ENCODE results near the gene SMIM28.

SMIM28 gene

GRCh38 chr6:138402838-138403187 is 25.1 kb downstream of the SMIM28 start (continued):
- no peak for TF ChIP-seq BCL11B (tag by site-specific recombination; IDR thresholded peaks at IDR 0.05; ENCODE audit: low read depth)
- peak; percentile 88; the same call in 1 of the 2 replicates for TF ChIP-seq ZNF354C (tag by site-specific recombination; IDR thresholded peaks at IDR 0.05; ENCODE audit: borderline replicate concordance, low read depth)
- TF ChIP-seq ZNF76 (tag by site-specific recombination; IDR thresholded peaks at IDR 0.05; ENCODE audit: borderline replicate concordance, low read depth) = no peak
- TF ChIP-seq SP2 (tag by site-specific recombination; IDR thresholded peaks at IDR 0.05) = no peak
- TF ChIP-seq ZNF404 (tag by site-specific recombination; IDR thresholded peaks at IDR 0.05) = peak; percentile 93
- TF ChIP-seq ZSCAN23 (tag by site-specific recombination; IDR thresholded peaks at IDR 0.05) = no peak
- TF ChIP-seq KLF9 (tag by site-specific recombination; IDR thresholded peaks at IDR 0.05; ENCODE audit: low read depth) = no peak
- TF ChIP-seq ZNF416 (tag by site-specific recombination; IDR thresholded peaks at IDR 0.05) = no peak
- TF ChIP-seq GLIS1 (tag by site-specific recombination; IDR thresholded peaks at IDR 0.05) = no peak
- peak; percentile 79; the same call in 1 of the 2 replicates for TF ChIP-seq ZNF266 (tag by site-specific recombination; IDR thresholded peaks at IDR 0.05; ENCODE audit: low read depth)
- no peak for TF ChIP-seq ZNF114 (tag by site-specific recombination; IDR thresholded peaks at IDR 0.05)
- TF ChIP-seq ZNF302 (tag by site-specific recombination; IDR thresholded peaks at IDR 0.05; ENCODE audit: low read depth) = 0 out of 2 replicates have a peak, but pooled peaks have one; percentile 30
- no peak for TF ChIP-seq ZNF830 (tag by site-specific recombination; IDR thresholded peaks at IDR 0.05; ENCODE audit: low read depth)
- TF ChIP-seq PBX3 (CRISPR knock-in tag; IDR thresholded peaks at IDR 0.05) = no peak
- no peak for TF ChIP-seq EGR2 (tag by site-specific recombination; IDR thresholded peaks at IDR 0.05; ENCODE audit: low read depth)
- peak; percentile 65; the same call in 1 of the 2 replicates for TF ChIP-seq PRDM4 (tag by site-specific recombination; IDR thresholded peaks at IDR 0.05)
- peak; percentile 57; the same call in 1 of the 2 replicates for TF ChIP-seq ZNF639 (tag by site-specific recombination; IDR thresholded peaks at IDR 0.05)
- no peak for TF ChIP-seq ZNF621 (tag by site-specific recombination; IDR thresholded peaks at IDR 0.05)
- TF ChIP-seq ZNF558 (tag by site-specific recombination; IDR thresholded peaks at IDR 0.05) = peak; percentile 80
- TF ChIP-seq ZNF571 (tag by site-specific recombination; IDR thresholded peaks at IDR 0.05) = no peak
- peak; percentile 86; the same call in 1 of the 2 replicates for TF ChIP-seq ZNF19 (tag by site-specific recombination; IDR thresholded peaks at IDR 0.05; ENCODE audit: low read depth)
- no peak for TF ChIP-seq ZNF48 (tag by site-specific recombination; IDR thresholded peaks at IDR 0.05)
- TF ChIP-seq ZSCAN5A (tag by site-specific recombination; IDR thresholded peaks at IDR 0.05) = no peak
- no peak for TF ChIP-seq ZNF132 (tag by site-specific recombination; IDR thresholded peaks at IDR 0.05; ENCODE audit: borderline replicate concordance)
- no peak for TF ChIP-seq ZNF561 (tag by site-specific recombination; IDR thresholded peaks at IDR 0.05; ENCODE audit: borderline replicate concordance)
- TF ChIP-seq ZNF423 (tag by site-specific recombination; IDR thresholded peaks at IDR 0.05) = no peak
- TF ChIP-seq ZNF629 (tag by site-specific recombination; IDR thresholded peaks at IDR 0.05) = peak; percentile 61
- TF ChIP-seq TRIM28 (IDR thresholded peaks at IDR 0.05; ENCODE audit: borderline replicate concordance, low read length) = no peak
- TF ChIP-seq ZFP37 (tag by site-specific recombination; IDR thresholded peaks at IDR 0.05) = peak; percentile 41; the same call in 1 of the 2 replicates
- peak; percentile 35; the same call in 1 of the 2 replicates for TF ChIP-seq AEBP2 (tag by site-specific recombination; IDR thresholded peaks at IDR 0.05; ENCODE audit: borderline replicate concordance)
- TF ChIP-seq ELK4 (IDR thresholded peaks at IDR 0.05; ENCODE audit: borderline replicate concordance, low read depth, low read length) = no peak
- peak; percentile 33; the same call in 1 of the 2 replicates for TF ChIP-seq ZNF366 (tag by site-specific recombination; conservative IDR thresholded peaks at IDR 0.05)

All from HEK293 (cell line).